K562 treated with DMSO at 1 percent for 4 hours (cell line): ENCODE data around the gene NRN1. TPM values are rescaled to one million over a fixed set of nuclear protein-coding genes. Genes with fewer than 3 reads are reported as not detected.

Experiments
- total RNA-seq: library from RNA; unstranded; fragments of 300-600 nt; gene quantifications from 2 replicates; pipeline ENCODE4 v1.2.3, GENCODE V29; 2022; ENCODE audit not compliant: insufficient read depth

The NRN1 gene
- total RNA-seq, result not detected in 2 replicates

GRCh38 chr6:6006428-6007365 is at the start of gene NRN1:
NRN1 (minus strand) TSS chr6:6006925; CDS start chr6:6006749, 176 bp downstream.

